ENCODE measurements around the gene SOX9. TPM values are rescaled to one million over a fixed set of nuclear protein-coding genes. Genes with fewer than 3 reads are reported as not detected.
"Not testable (repeated sequence)": the region's sequence is repeated elsewhere in the genome, so short reads cannot be mapped to it uniquely, and the experiment has no call there.

Gene SOX9
- total RNA-seq, 1 experiment from 2014 or later = 24.3 TPM

DNA sequence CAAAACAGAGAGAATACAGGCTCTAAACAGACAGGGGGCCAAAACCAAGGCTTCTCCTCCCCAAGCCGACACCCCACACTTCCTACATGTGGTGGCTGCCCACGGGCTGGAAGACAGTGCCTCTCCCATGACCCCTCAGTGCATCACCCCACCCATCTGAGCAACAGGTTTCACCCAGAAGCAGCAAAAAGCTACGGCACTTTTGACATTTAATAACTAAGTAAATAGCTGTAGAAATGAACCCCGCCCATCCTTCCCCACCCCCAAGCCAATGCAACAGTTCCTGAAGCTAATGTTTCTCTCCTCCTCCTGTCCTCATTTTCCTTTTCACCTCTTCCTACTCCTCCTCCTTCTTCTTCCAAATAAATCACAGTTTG is 9.9 kb upstream of the SOX9 start:
- no peak for DNase-seq (ENCODE audit: low read depth)

DNA sequence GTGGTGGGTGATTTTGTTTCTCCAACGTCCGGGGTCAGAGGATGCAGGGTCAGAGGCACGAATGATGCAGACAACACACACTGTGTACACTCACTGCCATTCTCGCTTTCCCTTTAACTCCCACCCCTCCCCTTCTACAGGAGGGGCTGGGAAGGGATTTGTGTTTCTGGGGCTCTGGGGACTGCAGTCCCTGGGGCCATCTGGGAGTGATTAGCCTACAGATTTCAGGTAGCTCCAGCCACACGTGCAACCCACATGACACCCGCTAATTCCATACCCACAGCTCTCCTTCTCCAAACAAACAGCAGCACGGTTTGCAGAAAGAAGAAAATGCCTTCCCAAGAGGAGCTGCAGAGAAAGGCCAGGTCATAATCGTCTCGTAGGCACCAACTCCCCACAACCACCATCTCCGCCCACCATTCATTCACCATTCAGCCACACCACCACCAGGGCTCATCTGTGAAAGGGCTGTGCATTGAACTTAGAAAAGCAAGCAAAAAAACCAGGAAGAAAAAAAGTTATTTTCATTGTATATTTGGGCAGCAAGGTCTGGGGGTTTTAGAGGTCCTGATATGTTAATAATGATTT is 9.4 kb upstream of the SOX9 start:
- DNase-seq (ENCODE audit: low read depth) = no peak

DNA sequence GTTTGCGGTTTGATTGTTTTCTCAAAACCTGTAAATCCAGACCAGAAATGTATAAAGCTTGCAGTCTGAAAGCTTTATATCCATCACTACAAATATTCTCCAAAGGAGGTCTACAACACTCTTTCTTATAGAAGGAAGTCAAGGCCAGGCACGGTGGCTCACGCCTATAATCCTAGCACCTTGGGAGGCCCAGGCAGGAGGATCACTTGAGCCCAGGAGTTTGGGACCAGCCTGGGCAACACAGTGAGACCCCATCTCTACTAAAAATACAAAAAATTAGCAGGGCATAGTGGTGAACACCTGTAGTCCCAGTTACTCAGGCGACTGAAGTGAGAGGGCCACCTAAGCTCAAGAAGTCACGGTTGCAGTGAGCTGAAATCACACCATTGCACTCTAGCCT is 8.9 kb upstream of the SOX9 start:
- not testable (repeated sequence) for DNase-seq (ENCODE audit: low read depth)

DNA sequence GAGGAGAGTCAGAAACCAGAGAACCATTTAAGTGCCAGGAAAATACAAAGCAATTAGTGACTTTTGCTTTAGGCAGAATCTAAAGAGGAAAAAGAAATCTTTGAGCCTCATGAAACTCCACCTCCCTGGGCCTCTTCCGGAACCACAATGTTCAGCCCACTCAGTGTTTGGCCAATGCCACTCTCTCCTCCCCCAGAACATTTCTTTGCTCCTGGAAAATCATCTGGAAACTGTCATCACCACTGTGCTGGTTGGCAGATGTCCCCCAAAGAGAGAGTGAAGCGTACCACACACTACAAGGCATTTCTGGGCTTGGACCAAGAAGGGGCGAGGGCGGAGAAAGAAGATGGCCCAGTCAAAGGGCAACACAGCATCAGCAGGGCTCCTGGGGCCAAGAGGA is 7.1 kb upstream of the SOX9 start:
- DNase-seq (ENCODE audit: low read depth) = no peak

DNA sequence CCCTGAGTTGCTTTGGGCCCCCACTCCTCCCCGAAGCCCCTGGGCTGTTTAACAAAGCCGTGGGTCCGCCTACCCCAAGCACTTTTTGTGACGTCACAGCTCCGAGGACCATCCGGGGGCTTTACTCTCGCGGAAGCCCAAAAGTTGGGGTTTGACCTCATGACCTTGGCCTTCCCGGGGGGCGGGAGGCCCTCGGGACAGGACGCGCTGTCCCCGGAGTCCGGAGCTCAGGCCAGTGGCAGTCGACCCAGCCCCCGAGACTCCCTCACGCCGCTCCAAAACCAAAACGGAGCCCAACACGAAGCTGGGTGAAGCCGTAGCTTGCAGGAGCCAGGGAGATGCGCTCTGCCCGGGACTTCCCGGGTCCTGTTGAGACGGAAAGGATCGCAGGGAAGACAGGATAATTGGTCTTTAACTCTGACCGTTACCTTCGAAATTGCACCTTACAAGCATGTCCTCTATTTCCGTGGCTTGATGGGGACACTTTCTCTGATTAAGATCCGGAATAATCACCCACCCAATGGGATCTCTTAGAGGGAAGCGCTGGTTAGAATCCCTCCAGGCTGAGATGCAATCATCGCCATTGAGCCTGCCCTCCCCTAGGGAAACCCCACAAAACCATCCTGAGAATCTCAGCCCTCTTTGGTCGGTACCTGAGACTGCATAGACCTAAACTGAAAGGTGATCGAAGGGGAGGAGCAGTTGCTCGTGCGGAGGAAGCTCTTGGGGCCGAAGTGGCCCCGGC is 4.9 kb upstream of the SOX9 start:
- DNase-seq (ENCODE audit: low read depth) = no peak

DNA sequence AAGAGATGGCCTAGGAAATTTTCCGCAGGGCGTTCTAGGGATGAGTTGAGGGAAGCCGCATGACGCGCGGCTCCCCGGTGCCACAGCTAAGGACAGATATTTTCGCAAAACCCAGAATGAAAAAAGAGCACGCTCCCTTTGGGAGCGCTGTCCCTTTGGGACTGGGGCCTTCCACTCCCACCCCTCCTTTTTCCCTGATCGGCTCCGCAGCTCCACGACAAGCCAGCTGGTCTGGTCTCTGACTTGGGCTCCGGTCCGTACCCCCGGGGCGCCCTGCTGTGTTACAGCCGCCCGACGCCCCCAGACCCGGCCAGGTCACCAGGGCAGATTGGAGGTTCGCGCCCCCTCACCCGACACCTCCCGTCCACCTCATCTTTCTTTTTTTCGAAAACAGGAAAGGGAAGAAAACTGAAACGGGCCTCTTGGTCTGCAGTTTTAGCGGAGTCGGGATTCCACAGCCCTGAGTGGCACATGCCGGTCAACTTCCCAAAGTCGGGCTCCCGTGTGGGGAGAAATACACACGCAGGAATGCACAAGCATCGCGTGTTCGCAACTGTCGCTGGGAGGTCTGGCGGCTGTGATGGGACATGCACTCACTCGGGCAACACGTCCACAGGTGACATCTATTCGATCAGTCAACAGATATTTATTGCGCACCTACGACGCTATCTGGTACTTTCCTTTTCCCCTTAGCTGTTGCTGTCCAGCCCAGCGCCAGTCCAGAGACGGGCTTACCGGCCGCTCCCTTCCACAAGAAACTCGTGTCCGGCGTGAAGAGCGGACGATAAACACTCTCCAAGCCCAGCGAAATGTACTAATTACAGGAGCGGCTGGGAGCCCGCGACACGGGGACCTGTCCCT is 3.9 kb upstream of the SOX9 start:
- DNase-seq (ENCODE audit: low read depth) = no peak

DNA sequence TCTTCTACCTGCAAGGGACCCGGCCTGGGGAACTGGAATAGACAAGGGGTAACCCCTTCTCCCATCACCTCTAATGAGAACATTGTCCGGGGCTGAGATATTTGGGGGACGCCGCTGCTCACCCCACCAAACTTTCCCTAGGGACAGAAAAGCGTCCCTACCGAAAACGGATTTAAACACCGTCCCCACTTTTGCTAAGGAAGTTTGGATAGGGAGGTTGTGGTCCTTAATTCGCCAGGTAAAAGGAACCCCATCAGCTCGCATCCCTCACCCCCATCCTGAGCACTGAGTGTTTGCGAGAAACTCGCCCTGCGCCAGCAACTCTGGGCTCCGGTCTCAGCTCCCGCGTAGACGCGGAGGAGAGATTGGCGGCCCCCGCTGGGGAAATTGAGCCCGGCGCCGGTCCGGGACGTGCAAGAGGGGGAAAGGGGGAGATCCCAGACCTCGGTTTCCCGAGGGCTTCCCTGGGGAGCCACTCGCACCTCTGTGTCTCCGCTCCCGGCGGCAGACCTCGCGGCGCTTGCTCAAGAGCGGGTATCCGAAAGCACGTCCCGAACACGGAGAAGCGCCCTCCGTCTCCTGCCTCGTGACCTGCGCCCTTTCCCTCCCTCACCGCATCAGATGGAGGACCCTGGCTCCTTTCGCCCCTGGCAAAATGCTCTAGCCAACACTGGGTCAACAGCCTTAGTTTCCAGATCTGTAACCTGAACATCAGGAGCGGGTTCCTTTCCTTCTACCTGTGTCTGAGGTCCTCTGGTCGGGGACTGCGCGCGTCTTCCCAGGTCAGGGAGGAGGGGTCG is 3.1 kb upstream of the SOX9 start:
- no peak for DNase-seq (ENCODE audit: low read depth)

DNA sequence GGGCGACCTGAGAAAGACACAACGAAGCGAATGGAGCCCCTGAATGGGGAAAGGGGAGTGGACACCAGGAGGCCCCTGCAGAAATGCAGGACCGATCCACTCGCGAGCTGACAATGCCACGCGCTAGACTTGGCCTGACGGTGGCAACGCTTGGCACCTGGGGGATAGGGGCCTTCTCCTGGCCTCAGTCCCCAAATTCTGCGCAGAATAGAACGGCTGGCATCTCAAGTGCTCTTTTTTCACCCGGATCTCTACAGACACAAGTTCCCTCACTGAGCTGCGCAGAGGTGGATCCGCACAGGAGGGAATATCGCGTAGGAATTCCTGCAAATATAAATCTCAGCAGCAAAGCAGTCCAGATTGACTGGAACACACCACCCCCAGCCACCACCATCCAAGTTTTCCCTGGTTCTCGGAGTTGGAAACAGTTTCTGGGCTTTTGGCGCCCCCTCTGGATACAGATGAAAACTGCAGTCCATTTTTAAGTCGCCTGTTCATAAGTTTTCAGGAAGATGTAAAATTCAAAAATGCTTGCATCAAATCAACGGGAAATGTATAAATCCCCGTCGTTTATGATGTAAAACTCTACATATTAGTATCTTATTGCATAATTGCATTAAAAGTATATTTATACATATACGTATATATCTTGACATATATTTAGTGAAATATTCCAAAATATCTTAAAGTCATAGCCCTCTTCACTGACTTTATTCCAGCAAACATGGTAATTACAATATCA is 2.3 kb upstream of the SOX9 start:
- DNase-seq (ENCODE audit: low read depth) = peak; percentile 85

DNA sequence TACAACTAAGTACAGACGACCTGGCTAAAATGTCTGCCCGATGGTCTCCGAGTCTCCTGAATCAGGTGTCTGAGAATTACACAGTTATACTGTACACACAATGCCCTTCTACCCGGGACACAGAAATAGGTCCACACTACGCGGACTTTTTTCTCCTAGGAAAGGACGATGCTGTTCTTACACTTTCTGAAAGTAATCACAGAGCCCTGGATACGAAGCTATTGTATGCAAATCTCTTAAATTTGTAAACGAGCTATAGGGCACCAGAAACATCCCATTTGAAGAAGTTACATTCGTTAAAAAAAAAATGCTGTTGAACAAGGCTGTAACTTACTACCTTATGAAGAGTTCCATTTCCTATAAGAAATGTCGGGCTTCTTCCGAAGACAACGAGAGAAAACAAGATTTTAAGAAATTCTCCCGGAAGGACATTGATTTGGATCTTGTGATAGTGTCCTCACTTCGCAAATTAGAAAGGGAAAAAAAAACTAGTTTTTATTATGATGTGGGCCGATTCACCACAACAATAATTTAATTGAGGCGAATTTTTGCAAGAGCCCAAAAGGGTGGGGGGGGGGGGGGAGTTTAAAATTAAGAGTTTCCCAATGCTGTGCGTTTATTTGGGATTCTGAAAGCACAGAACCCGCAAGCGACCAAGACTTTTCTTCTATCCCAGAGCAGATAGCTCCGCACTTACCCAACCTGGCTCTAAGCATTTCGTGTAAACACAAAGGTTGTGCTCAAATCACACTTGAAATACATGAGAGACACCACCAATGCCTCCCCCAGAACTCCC is 1.5 kb upstream of the SOX9 start:
- no peak for DNase-seq (ENCODE audit: low read depth)

DNA sequence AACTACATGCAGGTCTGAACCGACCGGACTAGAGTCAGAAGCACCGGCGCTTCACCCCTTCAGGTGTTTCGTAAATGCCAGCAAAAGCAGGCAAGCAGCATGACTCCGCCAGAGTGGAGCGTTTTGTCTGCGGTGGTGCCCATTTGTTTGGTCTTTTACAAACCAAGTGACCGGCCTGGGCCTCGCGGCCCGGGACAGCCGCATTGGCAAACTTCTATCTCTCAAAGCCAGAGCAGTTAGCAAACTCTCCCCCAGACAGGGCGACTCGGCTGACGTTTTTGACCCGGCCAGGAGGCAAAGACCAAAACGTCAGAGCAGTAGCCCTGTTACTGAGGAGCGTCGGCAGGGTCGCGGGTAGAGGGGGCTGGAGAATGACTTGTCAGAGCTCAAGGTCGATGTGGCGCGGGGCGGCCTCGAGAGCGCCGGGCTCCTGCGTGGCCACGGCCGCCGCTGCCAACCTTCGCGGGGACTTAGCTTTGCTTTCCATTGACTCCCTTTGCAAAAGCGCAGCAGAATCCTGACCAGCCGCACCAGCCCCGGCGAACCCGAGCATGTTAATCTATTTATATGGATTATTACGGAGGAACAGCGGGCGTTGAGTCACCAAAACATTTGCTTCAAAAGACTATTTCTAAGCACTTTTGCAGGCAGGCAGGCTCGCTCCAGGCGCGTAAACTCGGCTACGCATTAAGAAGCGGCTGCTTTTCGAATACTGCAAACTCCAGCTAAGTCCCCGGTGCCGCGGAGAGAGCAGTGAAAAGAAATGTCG is 763 bp upstream of the SOX9 start:
- DNase-seq (ENCODE audit: low read depth) = peak; percentile 81

DNA sequence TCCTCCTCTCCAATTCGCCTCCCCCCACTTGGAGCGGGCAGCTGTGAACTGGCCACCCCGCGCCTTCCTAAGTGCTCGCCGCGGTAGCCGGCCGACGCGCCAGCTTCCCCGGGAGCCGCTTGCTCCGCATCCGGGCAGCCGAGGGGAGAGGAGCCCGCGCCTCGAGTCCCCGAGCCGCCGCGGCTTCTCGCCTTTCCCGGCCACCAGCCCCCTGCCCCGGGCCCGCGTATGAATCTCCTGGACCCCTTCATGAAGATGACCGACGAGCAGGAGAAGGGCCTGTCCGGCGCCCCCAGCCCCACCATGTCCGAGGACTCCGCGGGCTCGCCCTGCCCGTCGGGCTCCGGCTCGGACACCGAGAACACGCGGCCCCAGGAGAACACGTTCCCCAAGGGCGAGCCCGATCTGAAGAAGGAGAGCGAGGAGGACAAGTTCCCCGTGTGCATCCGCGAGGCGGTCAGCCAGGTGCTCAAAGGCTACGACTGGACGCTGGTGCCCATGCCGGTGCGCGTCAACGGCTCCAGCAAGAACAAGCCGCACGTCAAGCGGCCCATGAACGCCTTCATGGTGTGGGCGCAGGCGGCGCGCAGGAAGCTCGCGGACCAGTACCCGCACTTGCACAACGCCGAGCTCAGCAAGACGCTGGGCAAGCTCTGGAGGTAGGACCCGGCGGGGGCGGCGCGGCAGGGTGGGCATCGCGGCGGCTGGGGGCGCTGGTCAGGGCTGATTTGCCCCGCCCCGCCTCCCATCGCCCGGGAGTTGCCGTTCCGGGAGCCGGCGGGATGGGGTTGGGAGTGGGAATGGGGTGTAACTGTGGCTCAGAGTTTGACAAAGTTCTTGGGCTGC is 567 bp downstream of the SOX9 start:
- peak; percentile 49 for DNase-seq (ENCODE audit: low read depth)

DNA sequence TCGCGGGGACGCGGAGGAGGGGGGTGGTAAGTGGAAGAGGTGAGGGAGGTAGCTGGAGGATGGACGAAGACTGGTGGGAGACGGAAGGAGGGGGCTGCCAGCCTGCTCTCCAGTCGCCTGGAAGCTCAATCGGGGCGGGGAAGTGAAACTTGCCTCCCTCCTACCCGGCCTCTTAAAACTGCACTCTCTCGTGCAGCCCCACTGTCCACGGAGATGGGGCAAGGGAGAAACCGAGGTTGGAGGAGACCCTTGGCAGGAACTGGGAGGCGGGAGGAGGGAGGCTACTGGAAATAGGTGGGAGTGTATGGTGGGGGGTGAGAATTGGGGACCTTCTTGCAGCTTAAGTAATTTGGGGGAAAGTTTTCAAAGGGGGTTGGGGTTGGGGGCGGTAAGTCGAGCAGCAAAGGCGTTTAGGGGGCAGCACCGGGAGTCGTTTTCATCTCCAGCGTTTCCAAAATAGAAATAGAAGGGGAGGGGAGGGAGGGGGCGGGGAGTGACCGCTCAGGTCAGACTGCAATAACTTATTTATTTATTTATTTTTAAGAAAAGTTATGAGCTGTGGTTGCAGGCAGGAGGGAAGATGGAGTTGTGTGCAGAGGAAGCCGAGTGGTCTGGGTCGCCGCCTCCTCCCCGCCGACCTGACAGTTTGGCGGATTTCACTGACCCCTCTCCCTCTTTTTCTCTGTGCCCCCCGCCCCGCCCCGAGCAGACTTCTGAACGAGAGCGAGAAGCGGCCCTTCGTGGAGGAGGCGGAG is 1.4 kb downstream of the SOX9 start:
- no peak for DNase-seq (ENCODE audit: low read depth)

DNA sequence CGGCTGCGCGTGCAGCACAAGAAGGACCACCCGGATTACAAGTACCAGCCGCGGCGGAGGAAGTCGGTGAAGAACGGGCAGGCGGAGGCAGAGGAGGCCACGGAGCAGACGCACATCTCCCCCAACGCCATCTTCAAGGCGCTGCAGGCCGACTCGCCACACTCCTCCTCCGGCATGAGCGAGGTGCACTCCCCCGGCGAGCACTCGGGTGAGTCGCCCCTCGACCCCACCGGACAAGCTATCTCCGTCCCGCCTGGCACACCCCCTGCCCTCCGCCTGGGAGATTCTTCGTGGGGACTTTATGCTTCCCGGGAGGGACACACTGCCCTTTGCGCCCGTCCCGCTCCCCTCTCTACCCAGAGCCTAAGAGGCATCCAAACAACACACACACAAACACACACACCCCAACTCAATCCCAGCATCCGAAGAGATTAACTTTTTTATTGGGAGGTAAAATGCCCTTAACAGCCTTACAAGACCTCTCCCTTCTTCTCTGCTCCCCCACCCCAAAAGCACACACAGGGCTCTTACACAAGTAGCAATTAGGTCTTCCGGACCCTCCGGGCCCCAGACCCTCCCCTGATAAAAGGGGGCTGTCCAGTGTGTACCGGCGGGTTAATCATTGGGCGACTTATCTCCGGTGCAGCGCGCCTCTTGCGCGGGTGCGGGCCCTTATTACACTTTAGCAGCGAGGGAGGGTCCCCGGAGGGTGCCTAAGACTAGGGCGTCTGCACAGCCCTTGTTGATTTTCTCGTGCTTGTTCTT is 2.1 kb downstream of the SOX9 start:
- no peak for DNase-seq (ENCODE audit: low read depth)

DNA sequence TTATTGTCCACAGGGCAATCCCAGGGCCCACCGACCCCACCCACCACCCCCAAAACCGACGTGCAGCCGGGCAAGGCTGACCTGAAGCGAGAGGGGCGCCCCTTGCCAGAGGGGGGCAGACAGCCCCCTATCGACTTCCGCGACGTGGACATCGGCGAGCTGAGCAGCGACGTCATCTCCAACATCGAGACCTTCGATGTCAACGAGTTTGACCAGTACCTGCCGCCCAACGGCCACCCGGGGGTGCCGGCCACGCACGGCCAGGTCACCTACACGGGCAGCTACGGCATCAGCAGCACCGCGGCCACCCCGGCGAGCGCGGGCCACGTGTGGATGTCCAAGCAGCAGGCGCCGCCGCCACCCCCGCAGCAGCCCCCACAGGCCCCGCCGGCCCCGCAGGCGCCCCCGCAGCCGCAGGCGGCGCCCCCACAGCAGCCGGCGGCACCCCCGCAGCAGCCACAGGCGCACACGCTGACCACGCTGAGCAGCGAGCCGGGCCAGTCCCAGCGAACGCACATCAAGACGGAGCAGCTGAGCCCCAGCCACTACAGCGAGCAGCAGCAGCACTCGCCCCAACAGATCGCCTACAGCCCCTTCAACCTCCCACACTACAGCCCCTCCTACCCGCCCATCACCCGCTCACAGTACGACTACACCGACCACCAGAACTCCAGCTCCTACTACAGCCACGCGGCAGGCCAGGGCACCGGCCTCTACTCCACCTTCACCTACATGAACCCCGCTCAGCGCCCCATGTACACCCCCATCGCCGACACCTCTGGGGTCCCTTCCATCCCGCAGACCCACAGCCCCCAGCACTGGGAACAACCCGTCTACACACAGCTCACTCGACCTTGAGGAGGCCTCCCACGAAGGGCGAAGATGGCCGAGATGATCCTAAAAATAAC is 3.0 kb downstream of the SOX9 start:
- DNase-seq (ENCODE audit: low read depth) = no peak

DNA sequence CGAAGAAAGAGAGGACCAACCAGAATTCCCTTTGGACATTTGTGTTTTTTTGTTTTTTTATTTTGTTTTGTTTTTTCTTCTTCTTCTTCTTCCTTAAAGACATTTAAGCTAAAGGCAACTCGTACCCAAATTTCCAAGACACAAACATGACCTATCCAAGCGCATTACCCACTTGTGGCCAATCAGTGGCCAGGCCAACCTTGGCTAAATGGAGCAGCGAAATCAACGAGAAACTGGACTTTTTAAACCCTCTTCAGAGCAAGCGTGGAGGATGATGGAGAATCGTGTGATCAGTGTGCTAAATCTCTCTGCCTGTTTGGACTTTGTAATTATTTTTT is 3.6 kb downstream of the SOX9 start:
- no peak for DNase-seq (ENCODE audit: low read depth)

DNA sequence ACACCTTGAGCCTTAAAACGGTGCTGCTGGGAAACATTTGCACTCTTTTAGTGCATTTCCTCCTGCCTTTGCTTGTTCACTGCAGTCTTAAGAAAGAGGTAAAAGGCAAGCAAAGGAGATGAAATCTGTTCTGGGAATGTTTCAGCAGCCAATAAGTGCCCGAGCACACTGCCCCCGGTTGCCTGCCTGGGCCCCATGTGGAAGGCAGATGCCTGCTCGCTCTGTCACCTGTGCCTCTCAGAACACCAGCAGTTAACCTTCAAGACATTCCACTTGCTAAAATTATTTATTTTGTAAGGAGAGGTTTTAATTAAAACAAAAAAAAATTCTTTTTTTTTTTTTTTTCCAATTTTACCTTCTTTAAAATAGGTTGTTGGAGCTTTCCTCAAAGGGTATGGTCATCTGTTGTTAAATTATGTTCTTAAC is 4.4 kb downstream of the SOX9 start:
- peak; percentile 45 for DNase-seq (ENCODE audit: low read depth)

Measured in M059J (cell line).